ENCODE results near the gene SGTA.
"Not testable (repeated sequence)": the region's sequence is repeated elsewhere in the genome, so short reads cannot be mapped to it uniquely, and the experiment has no call there.

Gene SGTA

GRCh38 chr19:2792666-2793065 is 9.6 kb upstream of the SGTA start:
- DNase-seq = not testable (repeated sequence)

- DNase-seq = no peak
These were observed 8.8 kb upstream of the SGTA start for GRCh38 chr19:2791876-2792275.

DNA sequence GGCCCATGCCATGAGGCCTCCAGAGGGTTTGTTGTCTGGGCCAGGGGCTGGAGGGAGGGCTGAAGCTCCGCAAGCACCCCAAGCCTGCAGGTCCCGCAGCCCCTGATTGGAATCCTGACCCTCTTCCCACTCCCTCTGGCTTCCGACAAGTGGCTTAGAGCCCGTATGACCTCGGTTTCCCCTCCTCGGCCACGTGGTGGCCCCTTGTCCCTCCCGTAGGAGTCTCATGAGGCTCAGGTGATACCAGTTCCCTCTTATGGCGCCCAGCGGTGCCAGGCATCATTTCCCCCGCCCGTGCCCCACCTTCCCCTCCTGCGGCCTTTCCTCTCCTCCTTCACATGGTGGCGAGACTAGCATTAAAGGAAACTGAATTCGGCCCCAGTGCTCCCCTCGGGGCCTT is 8.4 kb upstream of the SGTA start:
- DNase-seq = no peak

DNA sequence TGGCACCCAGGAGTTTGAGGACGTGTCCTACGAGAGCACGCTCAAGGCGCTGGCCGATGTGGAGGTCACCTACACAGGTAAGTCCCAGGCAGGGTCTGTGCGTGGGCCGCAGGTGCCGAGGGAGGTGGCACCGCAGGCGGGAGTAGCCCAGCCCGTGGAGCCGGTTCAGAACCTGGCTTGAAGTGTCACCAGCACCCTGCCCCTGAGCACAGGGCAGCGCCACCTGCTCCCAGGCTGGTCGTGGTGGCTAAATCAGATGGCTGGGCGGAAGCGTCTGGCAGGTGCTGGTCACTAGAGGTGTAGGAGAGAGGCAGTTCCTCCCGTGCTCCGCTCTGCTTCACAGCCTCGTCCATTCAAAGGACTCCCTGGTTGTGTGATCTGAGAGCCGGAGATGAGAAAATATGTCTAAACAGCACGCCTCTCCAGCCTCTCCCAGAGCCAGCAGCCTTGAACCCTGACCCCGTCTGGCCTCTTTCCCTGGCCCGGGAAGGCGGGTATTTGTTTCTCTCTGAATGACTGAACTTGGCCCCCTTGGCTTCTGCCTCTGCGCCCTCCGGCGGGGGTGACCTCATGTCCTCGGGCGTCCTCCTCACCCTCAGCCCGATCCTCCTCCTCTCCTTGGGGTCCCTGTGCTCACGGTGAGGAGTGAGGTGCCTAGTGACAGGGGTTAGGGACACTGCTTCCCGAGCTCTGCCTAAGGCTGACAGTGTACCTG is 7.6 kb upstream of the SGTA start:
- no peak for DNase-seq

DNA sequence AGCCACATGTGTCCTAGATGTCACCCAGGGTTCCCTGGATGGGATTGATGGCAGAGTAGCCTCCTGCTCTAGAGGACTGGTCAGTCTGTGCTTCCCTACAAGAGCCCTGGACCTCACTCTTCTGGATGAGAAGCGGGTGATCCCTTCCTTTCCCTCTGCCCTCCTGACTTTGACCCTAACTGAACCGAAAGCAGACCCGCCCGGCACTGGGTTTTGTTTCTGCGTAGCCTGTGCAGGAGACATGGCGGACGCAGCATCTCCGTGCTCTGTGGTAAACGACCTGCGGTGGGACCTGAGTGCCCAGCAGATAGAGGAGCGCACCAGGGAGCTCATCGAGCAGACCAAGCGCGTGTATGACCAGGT is 7.1 kb upstream of the SGTA start:
- no peak for DNase-seq

GRCh38 chr19:2788237-2788636 is 5.2 kb upstream of the SGTA start:
- DNase-seq = no peak

GRCh38 chr19:2787115-2787514 is 4.0 kb upstream of the SGTA start:
- no peak for DNase-seq

DNA sequence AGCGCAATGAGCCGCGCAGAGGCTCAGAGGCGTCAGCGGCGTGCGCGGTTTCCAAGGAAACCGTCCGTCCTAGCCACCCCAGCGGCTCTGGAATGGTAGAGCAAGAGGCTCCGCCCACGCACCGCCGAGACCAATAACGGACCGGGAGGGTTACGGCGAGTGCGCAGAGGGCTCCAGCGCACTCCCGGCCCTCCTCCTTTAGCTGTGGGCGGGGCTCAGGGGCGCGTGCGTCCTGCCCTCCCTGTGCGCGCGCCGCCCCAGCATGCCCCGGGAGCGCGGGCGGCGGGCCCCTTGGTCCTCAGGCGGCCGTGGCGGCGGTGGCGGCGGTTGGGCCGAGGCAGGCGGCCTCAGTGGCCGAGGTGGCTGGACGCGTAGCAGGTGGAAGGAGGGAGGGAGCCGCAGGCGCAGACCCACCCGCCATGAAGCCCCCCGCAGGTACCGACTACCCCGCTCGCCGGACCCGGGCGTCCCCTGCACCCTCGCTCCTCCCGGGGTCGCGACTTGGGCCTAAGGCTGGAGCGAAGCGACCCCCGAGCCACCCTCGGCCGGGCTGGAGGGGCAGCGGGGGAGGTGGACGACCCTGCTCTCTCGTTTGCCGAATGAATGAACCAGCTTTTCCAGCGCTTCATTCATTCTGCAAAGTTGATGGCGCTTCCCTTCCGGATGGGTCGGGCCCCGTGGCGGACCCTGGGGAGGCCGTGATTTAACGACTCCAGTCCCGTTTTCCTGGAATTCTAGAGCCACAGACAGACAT is 2.3 kb upstream of the SGTA start, which contains the start of gene THOP1:
THOP1 (plus strand) TSS at position 260 of the 754 bp plus-strand sequence; CDS start at position 420, 160 bp downstream.
- peak; percentile 98 to 100 for DNase-seq

GRCh38 chr19:2783781-2784145 is 690 bp upstream of the SGTA start:
- DNase-seq = no peak

- DNase-seq = no peak
These were observed 641 bp downstream of the SGTA start for GRCh38 chr19:2782329-2782935.

- no peak for DNase-seq
These were observed 2.8 kb downstream of the SGTA start for GRCh38 chr19:2780284-2780683.

- DNase-seq = no peak
These were observed 3.8 kb downstream of the SGTA start for GRCh38 chr19:2779121-2779740.

DNA sequence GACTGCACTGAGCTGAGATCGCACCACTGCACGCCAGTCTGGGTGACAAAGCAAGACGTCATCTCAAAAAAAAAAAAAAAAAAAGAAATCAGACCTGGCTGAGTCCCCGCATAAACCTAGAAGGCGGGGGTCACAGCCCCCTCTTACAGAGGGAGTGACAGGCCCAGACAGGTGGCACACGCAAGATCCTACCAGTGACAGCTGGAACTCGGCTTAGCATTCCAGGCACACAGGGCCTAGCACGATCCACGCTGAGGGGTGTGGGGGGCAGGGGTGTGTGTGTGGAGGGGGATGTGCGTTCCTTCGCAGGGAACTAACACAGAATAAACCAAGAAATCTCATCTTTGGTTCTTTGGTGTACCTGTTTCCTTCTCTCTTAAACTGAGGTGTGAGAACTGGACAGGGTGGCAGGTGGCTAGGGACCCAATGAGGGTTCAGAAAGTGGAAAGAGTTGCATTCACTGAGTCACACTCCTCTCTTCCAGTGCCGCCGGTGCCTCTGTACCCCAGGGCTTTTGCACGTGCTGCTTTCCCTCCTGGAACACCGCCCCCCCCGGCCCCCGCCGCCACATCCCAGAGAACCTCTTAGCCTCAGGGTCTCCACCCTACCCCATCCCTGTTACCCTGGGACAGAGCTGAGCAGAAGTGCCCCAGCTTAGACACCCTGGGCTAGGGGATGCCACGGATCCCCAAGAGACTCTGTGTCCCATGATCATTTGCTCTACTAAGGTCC is 5.0 kb downstream of the SGTA start:
- DNase-seq = no peak

DNA sequence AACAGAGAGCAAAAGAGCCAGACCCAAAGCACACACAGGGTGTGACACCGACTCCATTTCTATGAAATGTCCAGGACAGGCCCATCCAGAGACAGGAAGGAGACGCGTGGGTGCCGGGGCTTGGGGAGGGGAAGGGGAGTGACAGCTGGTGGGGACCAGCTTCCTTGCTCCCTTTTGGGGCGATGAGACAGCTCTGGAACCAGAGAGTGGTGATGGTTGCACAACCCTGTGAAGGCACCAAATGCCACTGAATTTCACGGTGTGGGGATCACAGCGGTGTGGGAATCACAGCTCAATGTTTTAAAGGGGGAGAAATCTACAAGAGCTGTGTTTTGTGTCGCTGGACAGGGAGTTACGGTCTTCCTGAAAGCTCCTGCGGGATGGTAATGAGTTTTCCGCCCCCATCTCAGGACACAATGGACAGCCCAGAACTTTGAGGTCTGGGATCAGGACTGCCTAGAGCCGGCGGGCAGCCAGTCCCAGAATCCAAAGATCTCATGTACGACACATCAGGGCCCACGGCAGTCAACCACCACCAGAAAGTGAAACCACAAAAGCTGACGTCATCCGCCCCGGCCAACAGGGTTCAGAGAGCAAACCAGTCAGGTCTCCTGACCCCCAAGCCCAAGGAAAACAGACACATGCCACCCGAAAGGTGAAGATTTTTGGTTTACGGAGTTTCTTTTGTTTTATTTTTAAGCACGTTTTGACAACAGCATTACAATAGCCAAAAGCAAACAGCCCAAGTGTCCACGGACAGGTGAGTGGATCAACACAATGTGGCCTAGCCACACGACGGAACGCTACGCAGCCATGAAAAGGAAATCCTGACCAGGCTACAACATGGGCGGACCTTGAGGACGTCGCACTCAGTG is 7.3 kb downstream of the SGTA start:
- no peak for DNase-seq

GRCh38 chr19:2774953-2775555 is 8.0 kb downstream of the SGTA start:
- no peak for DNase-seq

GRCh38 chr19:2774083-2774679 is 8.9 kb downstream of the SGTA start:
- no peak for DNase-seq

DNA sequence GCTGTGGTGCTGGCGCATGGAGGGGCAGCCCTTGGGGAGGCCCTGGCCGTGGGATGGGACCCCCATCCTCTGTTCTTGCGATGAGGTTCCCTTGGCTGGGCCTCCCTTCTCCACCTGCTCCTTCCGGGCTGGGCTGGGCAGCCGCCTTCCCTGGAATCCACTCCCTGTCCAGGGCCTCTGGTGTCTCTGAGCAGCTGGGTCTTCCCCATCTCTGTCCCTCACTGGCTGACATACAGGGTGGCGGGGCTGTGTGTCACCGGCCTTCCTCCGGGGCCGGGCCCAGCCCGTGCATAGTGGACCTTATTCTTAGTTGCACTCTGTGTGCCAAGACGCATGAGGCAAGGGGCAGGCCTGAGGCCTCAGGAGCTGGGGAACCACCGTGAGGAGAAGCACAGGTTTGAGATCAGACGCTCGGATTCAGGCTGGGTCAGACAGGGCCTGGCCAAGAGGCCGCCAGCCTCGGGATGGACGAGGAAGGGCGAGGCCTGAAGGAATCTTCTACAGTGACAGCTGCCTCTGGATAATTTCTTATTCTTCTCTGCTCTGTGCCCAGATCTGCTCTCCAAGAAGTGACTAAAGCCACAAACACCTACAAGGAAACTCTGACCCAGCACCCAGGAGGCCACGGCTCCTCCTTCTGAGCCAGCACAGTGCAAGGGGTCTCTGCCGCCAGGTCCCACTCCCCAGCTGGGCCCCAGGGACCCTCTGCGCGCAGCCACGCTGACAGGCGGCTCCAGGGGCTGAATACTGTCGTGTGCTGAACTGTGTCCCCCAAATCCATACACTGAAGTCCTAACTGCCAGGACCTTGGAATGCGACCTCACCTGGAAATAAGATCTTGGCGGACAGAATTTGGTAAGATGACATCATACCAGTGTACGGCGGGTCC is 11.0 kb downstream of the SGTA start:
- DNase-seq = no peak

DNA sequence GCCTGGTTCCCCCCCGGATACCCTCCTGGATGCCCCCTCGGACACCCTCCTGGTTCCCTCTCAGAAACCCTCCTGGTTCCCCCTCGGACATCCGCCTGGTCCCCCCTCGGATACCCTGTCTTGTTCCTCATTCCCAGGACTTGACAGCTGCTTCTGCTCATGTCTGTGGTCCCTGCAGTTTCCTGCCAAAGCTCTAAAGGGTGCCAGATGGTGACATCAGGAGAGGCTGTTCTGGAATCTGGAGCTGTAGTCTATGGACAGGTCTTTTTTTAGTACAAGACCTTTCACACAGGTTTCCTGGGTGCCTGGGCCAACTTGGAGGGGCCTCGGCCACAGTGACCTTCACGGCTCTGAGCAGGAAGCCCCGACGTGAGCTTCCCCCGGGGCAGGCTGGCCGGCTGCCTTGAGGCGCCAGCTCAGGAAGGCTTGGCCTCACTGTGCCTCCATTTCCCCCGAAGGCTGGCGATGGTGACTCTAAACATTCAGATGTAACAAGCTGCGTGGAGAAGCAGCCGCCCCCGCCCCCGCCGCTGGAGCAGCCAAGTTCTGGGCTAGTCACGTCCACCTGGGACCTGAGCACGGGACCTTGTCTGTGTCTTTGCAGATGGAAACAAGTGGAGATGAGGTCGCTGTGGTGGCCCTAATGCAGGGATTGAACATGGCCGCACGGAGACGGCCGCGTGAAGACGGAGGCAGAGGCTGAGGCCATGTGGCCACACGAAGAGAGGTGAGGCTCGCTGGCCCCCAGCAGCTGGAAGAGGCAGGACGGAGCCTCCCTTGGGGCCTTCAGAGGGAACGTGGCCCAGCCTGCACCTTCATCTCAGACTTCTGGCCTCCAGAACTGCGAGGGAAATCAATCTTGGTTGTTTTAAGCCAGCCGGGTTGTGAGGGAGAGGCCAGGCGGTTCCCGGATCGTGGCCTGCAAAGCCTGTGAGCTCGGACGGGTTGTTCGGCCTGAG is 12.7 kb downstream of the SGTA start:
- DNase-seq = no peak

DNA sequence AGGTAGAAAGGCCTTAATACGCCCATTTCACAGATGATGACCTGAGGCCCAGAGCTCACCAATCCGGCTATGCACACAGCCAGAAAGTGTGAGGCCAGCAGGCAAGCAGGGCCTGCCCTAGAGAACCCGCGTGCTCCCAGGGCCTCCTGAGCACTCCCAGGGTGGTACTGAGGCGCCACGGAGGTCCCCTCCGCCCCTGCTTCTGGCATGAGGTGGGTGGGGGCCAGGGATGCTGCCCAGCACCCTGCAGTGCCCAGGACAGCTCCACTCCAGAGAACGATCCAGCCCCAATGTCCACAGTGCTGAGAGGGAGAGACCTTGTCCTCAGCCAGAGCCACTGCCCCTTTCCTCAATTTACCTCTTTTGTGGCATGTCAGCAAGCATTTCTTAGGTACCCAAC is 13.9 kb downstream of the SGTA start:
- DNase-seq = no peak
